Smooth muscle cell (in vitro differentiated cells): ENCODE data around the gene CD74. TPM values are rescaled to one million over a fixed set of nuclear protein-coding genes. Genes with fewer than 3 reads are reported as not detected.
"Not testable (repeated sequence)": the region's sequence is repeated elsewhere in the genome, so short reads cannot be mapped to it uniquely, and the experiment has no call there.

Experiments
- DNase-seq: peaks from one replicate; lab custom pipeline; 2025; ENCODE audit not compliant: unreplicated experiment; lab: John Stamatoyannopoulos, UW
- H2AFZ ChIP-seq: fragments of 200-600 bp; sonication (generic); 2 replicates; pipeline ENCODE4 v1.6.0; 2016; ENCODE audit warnings: antibody characterized with exemption, low read depth, mild to moderate bottlenecking
- H3F3A ChIP-seq: fragments of 200-600 bp; sonication (generic); 2 replicates; pipeline ENCODE4 v1.6.0; 2017; ENCODE audit warnings: antibody characterized with exemption, low read depth
- H3K27ac ChIP-seq: fragments of 200-600 bp; sonication (generic); 2 replicates; pipeline ENCODE4 v1.5.1; 2016; ENCODE audit warnings: low read depth, mild to moderate bottlenecking
- H3K27me3 ChIP-seq: fragments of 200-600 bp; sonication (generic); 2 replicates; pipeline ENCODE4 v1.6.1; 2016; ENCODE audit warnings: low read depth, mild to moderate bottlenecking
- H3K36me3 ChIP-seq: fragments of 200-600 bp; sonication (generic); 2 replicates; pipeline ENCODE4 v1.5.1; 2016; ENCODE audit warnings: low read depth
- H3K4me1 ChIP-seq: fragments of 200-600 bp; sonication (generic); 2 replicates; pipeline ENCODE4 v1.5.1; 2016; ENCODE audit warnings: low read depth
- H3K4me2 ChIP-seq: fragments of 200-600 bp; sonication (generic); 2 replicates; pipeline ENCODE4 v1.6.0; 2016; ENCODE audit warnings: mild to moderate bottlenecking
- H3K4me3 ChIP-seq: fragments of 200-600 bp; sonication (generic); 2 replicates; pipeline ENCODE4 v1.5.1; 2016; ENCODE audit warnings: mild to moderate bottlenecking
- H3K79me2 ChIP-seq: fragments of 200-600 bp; sonication (generic); 2 replicates; pipeline ENCODE4 v1.6.0; 2016; ENCODE audit warnings: low read depth, mild to moderate bottlenecking
- H3K9ac ChIP-seq: fragments of 200-600 bp; sonication (generic); 2 replicates; pipeline ENCODE4 v1.6.0; 2016; ENCODE audit warnings: low read depth
- H3K9me3 ChIP-seq: fragments of 200-600 bp; sonication (generic); replicated peaks from 2 replicates; pipeline ENCODE4 v1.5.1; 2016; ENCODE audit warnings: low read depth
- H4K20me1 ChIP-seq: fragments of 200-600 bp; sonication (generic); 2 replicates; pipeline ENCODE4 v1.6.0; 2016; ENCODE audit warnings: low read depth
- CTCF ChIP-seq: fragments of 200-600 bp; sonication (generic); IDR thresholded peaks from 2 replicates; pipeline ENCODE4 v1.5.1; 2017; ENCODE audit warnings: borderline replicate concordance, mild to moderate bottlenecking, antibody characterized with exemption; ENCODE audit not compliant: insufficient read depth, poor library complexity, severe bottlenecking
- WGBS: methylation state at CpG from one replicate; pipeline ENCODE4 v1.1.7; 2016; ENCODE audit warnings: low lambda C conversion rate; 5-methylcytosine and 5-hydroxymethylcytosine counted together
- polyA plus RNA-seq: library from polyadenylated mRNA; unstranded; fragments of >200 nt; fragmentation: Nextera tagmentation; extraction: Ambion mirVana; gene quantifications from 2 replicates; pipeline ENCODE4 v1.2.1, GENCODE V29; 2016
- total RNA-seq: library from RNA; depleted of rRNA; stranded (reverse); fragments of >200 nt; gene quantifications from 2 replicates; pipeline ENCODE4 v1.2.3, GENCODE V29; 2014

The CD74 gene
- total and polyA plus RNA-seq, 2 experiments from 2014 or later = 2.7 to 3.9 TPM

DNA sequence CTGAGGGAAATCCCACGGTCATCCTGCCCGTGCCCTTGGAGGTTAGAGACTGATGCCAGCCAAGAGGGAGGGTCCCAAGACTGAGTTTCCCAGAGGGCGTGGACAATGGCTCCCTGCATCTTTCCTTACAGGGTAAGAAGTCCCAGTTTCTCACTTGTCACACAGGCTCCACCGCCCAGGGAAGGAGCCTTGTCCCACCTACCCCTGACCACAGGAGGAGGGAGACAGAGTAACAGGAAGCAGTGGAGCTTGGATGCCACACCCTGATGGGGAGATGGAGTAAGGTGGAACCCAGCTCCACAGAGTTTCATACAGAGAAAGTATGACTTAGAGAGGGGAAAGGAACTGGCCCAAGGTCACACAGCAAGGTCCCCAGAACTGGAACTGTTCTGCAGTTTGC, 9.4 kb upstream of the CD74 start:
- Histone ChIP-seq H3K27me3 (no peaks in the 10 kb centered on the region), H3K36me3 (no peaks in the 10 kb centered on the region), H2AFZ (no peak overlapping the region)

GRCh38 chr5:150419630-150420270, 7.0 kb upstream of the CD74 start:
- WGBS = 84% methylated on average over 7 of the region's 7 CpGs
- Histone ChIP-seq H4K20me1 (no peaks in the 10 kb centered on the region), H3K27me3 (no peaks in the 10 kb centered on the region), H3K4me2 (no peak overlapping the region), H3F3A (no peaks in the 10 kb centered on the region), H2AFZ (no peak overlapping the region), H3K9ac (no peak overlapping the region), H3K4me1 (peaks cover 3% of the 10 kb centered on the region), H3K79me2 (no peaks in the 10 kb centered on the region), H3K4me3 (no peak overlapping the region), H3K9me3 (no peaks in the 10 kb centered on the region), H3K36me3 (no peaks in the 10 kb centered on the region), H3K27ac (no peak overlapping the region)
- DNase-seq = no peak
- TF ChIP-seq CTCF = no peak

More for the DNA sequence above, 9.4 kb upstream of the CD74 start:
- Histone ChIP-seq H3K4me1 (peaks cover 3% of the 10 kb centered on the region), H3K79me2 (no peaks in the 10 kb centered on the region), H3K4me3 (no peak overlapping the region), H4K20me1 (no peaks in the 10 kb centered on the region), H3K27ac (no peak overlapping the region), H3K9ac (no peak overlapping the region), H3K9me3 (no peaks in the 10 kb centered on the region), H3K4me2 (no peak overlapping the region), H3F3A (no peaks in the 10 kb centered on the region)
- WGBS = 84% methylated on average over 4 of the region's 4 CpGs
- DNase-seq = no peak
- TF ChIP-seq CTCF = no peak

DNA sequence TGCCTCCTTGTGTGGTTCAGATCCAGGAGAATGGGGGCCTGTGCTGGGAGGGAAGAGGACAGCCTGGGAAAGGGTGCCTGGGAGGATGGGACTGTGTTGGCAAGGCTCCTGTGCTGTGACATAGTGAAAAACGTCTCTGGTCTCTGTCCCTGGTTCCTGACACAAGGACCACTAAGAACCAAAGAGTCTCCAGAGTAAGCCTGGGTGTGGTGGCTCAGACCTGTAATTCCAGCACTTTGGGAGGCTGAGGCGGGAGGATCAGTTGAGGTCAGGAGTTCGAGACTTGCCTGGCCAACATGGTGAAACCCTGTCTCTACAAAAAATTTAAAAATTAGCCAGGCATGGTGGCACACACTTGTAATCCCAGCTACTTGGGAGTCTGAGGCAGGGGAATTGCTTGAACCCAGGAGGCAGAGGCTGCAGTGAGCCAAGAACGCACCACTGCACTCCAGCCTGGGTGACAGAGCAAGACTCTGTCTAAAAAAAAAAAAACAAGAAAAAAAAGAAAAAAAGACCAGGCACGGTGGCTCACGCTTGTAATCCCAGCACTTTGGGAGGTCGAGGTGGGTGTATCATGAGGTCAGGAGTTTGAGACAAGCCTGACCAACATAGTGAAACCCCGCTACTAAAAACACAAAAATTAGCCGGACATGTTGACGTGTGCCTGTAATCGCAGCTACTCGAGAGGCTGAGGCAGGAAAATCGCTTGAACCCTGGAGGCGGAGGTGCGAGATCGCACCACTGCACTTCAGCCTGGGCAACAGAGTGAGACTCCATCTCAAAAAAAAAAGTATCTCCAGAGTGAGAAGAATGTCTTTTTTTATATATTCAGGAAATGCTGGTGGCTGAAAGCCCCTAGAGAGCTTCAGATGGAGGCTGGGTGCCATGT, 1.4 kb upstream of the CD74 start:
- H3K79me2 ChIP-seq, H3K4me1 ChIP-seq, H3K4me3 ChIP-seq, H3K9me3 ChIP-seq, H3F3A ChIP-seq, H2AFZ ChIP-seq, H3K36me3 ChIP-seq, H4K20me1 ChIP-seq, H3K27me3 ChIP-seq, H3K9ac ChIP-seq, H3K4me2 ChIP-seq, DNase-seq, H3K27ac ChIP-seq: not testable (repeated sequence)
- 89% methylated on average over 16 of the region's 16 CpGs for WGBS

GRCh38 chr5:150413176-150413901, 629 bp upstream of the CD74 start:
- Histone ChIP-seq H3K27ac (no peak overlapping the region), H3K79me2 (no peaks in the 10 kb centered on the region), H3K9me3 (no peaks in the 10 kb centered on the region), H3K9ac (no peak overlapping the region), H3K4me1 (peaks cover 9% of the 10 kb centered on the region), H3F3A (no peaks in the 10 kb centered on the region), H3K36me3 (no peaks in the 10 kb centered on the region), H3K4me2 (peak overlapping the region; percentile 77), H3K27me3 (no peaks in the 10 kb centered on the region), H4K20me1 (no peaks in the 10 kb centered on the region), H3K4me3 (peak overlapping the region; percentile 39), H2AFZ (no peak overlapping the region)
- DNase-seq = no peak
- WGBS = 90% methylated on average over 12 of the region's 12 CpGs
- no peak for TF ChIP-seq CTCF
